ENCODE measurements around the gene LIPC.

LIPC gene

GRCh38 chr15:58423831-58424608, 7.8 kb upstream of the LIPC start:
- TF ChIP-seq TCF4 (CRISPR knock-in tag; IDR thresholded peaks at IDR 0.05; ENCODE audit: borderline replicate concordance) = no peak
- no peak for TF ChIP-seq CSRNP3 (CRISPR knock-in tag; IDR thresholded peaks at IDR 0.05)
- TF ChIP-seq OSR1 (CRISPR knock-in tag; IDR thresholded peaks at IDR 0.05) = no peak
- TF ChIP-seq, protein P1, sequence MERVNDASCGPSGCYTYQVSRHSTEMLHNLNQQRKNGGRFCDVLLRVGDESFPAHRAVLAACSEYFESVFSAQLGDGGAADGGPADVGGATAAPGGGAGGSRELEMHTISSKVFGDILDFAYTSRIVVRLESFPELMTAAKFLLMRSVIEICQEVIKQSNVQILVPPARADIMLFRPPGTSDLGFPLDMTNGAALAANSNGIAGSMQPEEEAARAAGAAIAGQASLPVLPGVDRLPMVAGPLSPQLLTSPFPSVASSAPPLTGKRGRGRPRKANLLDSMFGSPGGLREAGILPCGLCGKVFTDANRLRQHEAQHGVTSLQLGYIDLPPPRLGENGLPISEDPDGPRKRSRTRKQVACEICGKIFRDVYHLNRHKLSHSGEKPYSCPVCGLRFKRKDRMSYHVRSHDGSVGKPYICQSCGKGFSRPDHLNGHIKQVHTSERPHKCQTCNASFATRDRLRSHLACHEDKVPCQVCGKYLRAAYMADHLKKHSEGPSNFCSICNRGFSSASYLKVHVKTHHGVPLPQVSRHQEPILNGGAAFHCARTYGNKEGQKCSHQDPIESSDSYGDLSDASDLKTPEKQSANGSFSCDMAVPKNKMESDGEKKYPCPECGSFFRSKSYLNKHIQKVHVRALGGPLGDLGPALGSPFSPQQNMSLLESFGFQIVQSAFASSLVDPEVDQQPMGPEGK (CRISPR knock-in tag; IDR thresholded peaks at IDR 0.05; ENCODE audit: borderline replicate concordance) = no peak
- no peak for TF ChIP-seq BACH2 (CRISPR knock-in tag; IDR thresholded peaks at IDR 0.05; ENCODE audit: borderline replicate concordance)
- no peak for TF ChIP-seq ZNF70 (CRISPR knock-in tag; IDR thresholded peaks at IDR 0.05)
- TF ChIP-seq ZFP3 (CRISPR knock-in tag; IDR thresholded peaks at IDR 0.05) = no peak
- no peak for TF ChIP-seq TSHZ2 (CRISPR knock-in tag; IDR thresholded peaks at IDR 0.05)
- no peak for TF ChIP-seq GLIS3 (CRISPR knock-in tag; IDR thresholded peaks at IDR 0.05)
- TF ChIP-seq PPARA (CRISPR knock-in tag; IDR thresholded peaks at IDR 0.05; ENCODE audit: borderline replicate concordance) = no peak
- no peak for TF ChIP-seq ZNF565 (CRISPR knock-in tag; conservative IDR thresholded peaks at IDR 0.05; ENCODE audit: low read depth)
- TF ChIP-seq POU6F1 (CRISPR knock-in tag; IDR thresholded peaks at IDR 0.05; ENCODE audit: borderline replicate concordance, low read depth) = no peak
- no peak for TF ChIP-seq ESRRG (CRISPR knock-in tag; IDR thresholded peaks at IDR 0.05)
- no peak for TF ChIP-seq ZFP30 (CRISPR knock-in tag; IDR thresholded peaks at IDR 0.05)
- TF ChIP-seq ISL1 (CRISPR knock-in tag; IDR thresholded peaks at IDR 0.05) = no peak
- TF ChIP-seq TOX (CRISPR knock-in tag; IDR thresholded peaks at IDR 0.05; ENCODE audit: borderline replicate concordance) = no peak
- ATAC-seq = no peak

GRCh38 chr15:58424722-58425121, 7.1 kb upstream of the LIPC start:
- TF ChIP-seq ZFP30 (CRISPR knock-in tag; IDR thresholded peaks at IDR 0.05) = no peak
- TF ChIP-seq POU6F1 (CRISPR knock-in tag; IDR thresholded peaks at IDR 0.05; ENCODE audit: borderline replicate concordance, low read depth) = no peak

DNA sequence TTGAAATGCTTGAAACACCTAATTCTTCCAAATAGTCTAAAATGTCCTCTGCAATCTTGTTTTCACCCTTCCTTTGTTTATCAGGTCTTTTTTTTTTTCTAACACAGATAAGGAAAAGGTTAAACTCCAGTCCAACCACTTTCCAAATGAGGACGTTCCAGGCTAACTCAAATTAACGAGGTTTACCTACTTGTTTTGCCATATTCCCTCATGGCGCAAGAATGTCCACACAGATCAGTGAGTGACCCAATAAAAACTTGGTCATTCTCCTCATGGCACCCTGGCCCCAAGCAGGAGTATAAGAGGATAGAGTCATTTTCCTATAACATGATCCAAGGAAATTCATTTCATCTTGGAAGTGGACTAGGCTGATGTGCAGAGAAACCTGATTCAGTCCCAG, 6.6 kb upstream of the LIPC start:
- ATAC-seq = no peak
- TF ChIP-seq SNAI2 (CRISPR knock-in tag; IDR thresholded peaks at IDR 0.05) (no peak), ISL1 (CRISPR knock-in tag; IDR thresholded peaks at IDR 0.05) (no peak), ZC3H10 (CRISPR knock-in tag; IDR thresholded peaks at IDR 0.05) (no peak), ZNF70 (CRISPR knock-in tag; IDR thresholded peaks at IDR 0.05) (no peak), CSRNP3 (CRISPR knock-in tag; IDR thresholded peaks at IDR 0.05) (no peak), ARNTL (CRISPR knock-in tag; IDR thresholded peaks at IDR 0.05; ENCODE audit: borderline replicate concordance, low read depth) (no peak), POU6F1 (CRISPR knock-in tag; IDR thresholded peaks at IDR 0.05; ENCODE audit: borderline replicate concordance, low read depth) (no peak), BACH2 (CRISPR knock-in tag; IDR thresholded peaks at IDR 0.05; ENCODE audit: borderline replicate concordance) (no peak), ZNF565 (CRISPR knock-in tag; conservative IDR thresholded peaks at IDR 0.05; ENCODE audit: low read depth) (no peak), ZFP3 (CRISPR knock-in tag; IDR thresholded peaks at IDR 0.05) (no peak), ZNF8 (CRISPR knock-in tag; IDR thresholded peaks at IDR 0.05) (no peak)
- TF ChIP-seq, protein P2, sequence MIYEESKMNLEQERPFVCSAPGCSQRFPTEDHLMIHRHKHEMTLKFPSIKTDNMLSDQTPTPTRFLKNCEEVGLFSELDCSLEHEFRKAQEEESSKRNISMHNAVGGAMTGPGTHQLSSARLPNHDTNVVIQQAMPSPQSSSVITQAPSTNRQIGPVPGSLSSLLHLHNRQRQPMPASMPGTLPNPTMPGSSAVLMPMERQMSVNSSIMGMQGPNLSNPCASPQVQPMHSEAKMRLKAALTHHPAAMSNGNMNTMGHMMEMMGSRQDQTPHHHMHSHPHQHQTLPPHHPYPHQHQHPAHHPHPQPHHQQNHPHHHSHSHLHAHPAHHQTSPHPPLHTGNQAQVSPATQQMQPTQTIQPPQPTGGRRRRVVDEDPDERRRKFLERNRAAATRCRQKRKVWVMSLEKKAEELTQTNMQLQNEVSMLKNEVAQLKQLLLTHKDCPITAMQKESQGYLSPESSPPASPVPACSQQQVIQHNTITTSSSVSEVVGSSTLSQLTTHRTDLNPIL (CRISPR knock-in tag; IDR thresholded peaks at IDR 0.05; ENCODE audit: low read depth) = no peak

More at GRCh38 chr15:58424722-58425121, 7.1 kb upstream of the LIPC start:
- no peak for ATAC-seq

Data from SK-N-SH treated with all-trans-retinoic acid at 6 μM for 48 hours (cell line).